GM19025 (cell line): ENCODE data around the gene RPL34.

ENCODE experiments used
- ATAC-seq: cut with Tn5 transposase; IDR thresholded peaks from one replicate; pipeline ENCODE4 v1.9.1; 2021; ENCODE audit warnings: mild to moderate bottlenecking, low read depth, moderate library complexity; ENCODE audit not compliant: unreplicated experiment

The RPL34 gene

GRCh38 chr4:108622828-108623227, 2.5 kb downstream of the RPL34 start:
- ATAC-seq = no peak

DNA sequence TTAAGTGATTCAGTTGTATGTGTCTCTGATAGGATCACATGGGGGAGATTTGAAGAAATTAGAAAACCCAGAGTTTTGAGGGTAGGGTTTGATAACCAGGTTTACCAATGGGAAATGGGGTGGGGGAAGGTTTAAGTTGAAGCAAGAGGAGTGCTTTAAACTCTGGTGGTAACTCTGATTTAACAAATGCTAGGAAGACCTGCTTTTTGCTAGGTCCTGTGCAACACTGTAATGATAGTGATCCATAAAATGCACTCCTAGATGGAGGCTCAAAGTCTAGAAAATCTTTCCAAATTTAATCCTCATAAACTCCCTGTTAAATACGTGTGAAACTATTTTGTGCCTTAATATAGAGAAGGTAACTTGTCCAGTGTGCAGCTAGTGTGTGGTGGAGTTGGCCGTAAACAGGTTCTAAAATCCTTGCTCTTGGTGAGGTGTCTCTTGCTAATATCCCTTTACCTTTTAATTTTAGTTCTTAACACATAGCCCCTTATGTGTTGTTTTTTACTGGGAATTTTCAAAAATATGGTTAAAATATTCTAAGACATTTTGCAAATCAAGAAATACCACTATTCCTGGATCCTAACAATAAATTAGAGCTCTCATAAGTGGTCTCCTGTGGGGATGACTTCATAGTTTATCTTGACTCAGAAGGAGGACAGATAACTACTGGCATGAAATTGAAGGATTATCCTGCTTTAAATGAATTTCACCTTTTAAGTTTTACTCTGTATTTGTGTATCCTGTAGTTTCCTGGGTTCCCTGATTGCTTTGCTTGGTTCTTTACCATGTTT, 4.1 kb downstream of the RPL34 start:
- ATAC-seq = no peak

DNA sequence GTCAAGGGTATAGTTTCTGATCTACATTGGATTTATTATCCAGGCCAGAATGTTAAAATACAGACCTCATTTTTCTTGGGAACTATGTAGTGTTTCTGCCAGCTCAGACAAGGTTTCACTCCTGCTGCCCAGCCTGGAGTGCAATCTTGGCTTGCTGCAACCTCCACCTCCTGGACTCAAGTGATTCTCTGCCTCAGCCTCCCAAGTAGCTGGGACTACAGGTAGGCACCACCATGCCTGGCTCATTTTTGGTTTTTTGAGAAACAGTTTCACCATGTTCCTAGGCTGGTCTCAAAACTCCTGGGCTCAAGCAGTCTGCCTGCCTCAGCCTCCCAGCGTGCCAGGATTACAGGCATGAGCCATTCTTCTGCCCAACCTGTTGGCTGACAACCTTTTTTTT, 5.7 kb downstream of the RPL34 start:
- no peak for ATAC-seq

DNA sequence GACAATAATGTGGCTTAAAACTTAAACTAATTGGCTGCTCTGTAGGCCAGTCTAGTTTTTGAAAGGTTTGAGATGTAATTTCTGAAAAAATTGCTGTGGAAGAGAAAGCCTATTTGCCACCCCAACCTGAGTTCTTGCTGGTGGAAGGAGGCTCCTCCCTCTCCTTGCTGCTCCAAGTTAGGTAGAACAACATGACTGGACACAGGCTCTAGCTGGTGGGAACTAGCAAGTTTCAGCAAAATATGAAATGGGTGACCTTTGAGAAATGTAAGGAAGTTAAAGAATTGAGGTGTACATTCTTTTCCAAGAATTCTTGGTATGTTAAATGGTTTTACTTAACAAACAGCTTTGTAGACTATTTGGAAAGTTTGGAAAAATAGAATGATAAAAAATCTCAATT, 8.0 kb downstream of the RPL34 start:
- ATAC-seq = no peak

- no peak for ATAC-seq
Measured at GRCh38 chr4:108635070-108635655, 14.8 kb downstream of the RPL34 start.

DNA sequence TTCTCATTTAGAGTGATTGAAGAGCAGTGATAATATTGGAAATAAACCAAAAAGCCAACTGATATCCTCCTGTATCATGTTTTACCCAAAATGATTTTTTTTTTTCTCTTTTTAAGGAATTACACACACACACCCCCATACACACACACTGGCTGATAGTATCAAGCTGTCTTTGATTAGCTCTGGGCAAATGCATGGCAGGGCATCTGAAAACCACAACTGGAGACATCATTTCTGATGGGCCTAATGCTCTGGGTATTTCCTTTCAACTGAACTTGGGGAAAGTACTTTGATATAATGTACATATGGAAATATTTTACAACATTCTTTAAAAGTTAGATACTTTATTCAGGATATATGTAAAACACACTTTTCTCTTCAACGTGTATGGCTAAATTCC, 15.9 kb downstream of the RPL34 start:
- ATAC-seq = no peak

DNA sequence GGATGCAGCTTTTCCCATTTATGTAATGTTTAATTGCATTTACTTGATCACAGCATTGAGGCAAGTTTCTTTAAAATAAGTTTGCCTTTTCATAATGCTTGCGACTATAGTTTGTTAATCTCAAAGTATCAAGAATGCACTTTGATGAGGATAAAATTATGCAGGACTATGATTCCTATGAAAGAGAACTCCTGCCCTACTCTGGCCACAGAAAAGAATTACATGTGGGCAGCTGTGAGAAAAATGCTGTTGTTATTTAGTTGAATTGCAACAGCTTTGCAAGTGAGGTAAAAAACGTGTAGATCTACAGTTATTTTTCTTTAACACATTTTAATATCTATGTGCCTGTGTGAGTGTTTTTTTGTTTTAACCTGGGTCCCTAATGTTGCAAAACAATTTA, 17.5 kb downstream of the RPL34 start:
- no peak for ATAC-seq

- ATAC-seq = no peak
Measured at GRCh38 chr4:108644237-108644636, 23.9 kb downstream of the RPL34 start.

GRCh38 chr4:108646706-108647105, 26.3 kb downstream of the RPL34 start:
- no peak for ATAC-seq

DNA sequence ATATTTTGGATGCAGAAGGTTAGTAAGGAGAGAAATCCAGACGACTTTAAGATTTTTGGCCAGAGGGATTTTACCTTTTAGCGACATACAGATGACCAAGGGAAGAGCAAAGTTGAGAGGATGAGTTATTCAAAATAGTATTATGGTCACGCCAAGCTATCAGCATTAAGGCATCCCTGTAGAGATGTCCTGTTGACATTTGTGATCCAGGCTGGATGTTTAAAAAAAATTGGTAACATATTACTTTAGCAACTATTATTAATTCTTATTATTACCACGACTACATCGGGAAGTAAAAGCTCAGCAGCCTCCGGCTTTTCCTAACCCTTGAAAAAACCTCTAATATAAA, 29.5 kb downstream of the RPL34 start:
- peak; percentile 10 for ATAC-seq

GRCh38 chr4:108650212-108651013, 30.0 kb downstream of the RPL34 start, which contains the start of gene OSTC:
Gene OSTC (plus strand): TSS chr4:108650599. CDS start chr4:108650656, 57 bp downstream.
- peak; percentile 90 for ATAC-seq

DNA sequence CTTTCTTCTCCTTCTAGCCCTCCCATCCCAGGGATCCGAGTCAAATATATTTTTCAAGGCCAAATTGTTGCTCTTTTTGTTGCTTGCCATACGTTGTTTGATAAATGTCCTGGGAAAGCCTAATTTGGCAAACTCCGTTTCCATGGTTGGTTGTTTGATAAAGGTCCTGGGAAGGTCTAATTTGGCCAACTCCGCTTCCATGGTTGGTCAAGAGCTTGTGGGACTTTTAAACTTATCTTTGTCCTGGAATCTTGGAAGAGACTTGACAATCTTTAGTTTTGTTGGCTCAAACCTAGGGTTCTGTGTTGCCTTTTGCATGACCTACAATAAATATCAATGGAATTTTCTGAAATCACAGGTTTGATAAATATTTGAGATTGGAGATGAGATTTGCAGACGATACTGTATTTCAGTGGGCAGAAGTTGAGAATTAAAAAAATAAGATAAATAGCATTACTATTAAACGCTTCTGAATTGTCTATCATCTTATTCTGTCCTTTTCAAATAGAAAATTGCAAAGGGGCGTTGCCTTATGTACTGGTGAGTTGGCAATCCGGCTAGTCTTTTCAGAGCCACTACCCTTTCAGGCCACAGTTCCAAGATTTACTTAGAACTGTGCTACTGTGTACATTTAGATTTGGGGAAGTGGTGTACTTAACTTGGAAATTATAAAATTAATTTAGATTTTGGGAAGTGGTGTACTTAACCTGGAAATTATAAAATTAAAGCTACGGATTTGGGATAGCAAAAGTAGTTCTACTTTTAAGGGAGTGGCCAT, 30.8 kb downstream of the RPL34 start:
- no peak for ATAC-seq

- ATAC-seq = no peak
Measured at GRCh38 chr4:108662629-108663028, 42.3 kb downstream of the RPL34 start.

- ATAC-seq = no peak
Measured at GRCh38 chr4:108674356-108674977, 54.1 kb downstream of the RPL34 start.
